Ammon's horn (tissue), 1 donor: ENCODE measurements around the gene GALM.

Source experiments
- DNase-seq: peaks from one replicate; pipeline ENCODE4 v3.0.0-alpha.2; 2016; ENCODE audit warnings: low spot score

Gene GALM

DNA sequence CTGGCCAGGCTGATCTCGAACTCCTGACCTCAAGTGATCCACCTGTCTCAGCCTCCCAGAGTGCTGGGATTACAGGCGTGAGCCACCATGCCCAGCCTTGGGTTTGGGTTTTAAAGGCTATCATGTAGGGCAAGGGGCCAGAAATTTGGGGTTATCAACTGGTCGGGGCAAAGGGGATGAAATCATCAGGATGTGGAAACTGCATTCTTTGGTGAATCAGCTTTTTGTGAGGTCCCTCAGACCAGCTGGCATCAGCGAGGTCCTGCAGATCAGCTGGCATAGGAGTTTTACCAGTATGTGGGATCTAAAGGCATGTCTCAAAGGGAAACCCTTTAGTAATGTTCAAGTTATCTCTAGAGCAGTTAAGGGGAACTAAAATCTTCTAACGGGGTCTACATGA, 105.7 kb downstream of the GALM start:
- no peak for DNase-seq

DNA sequence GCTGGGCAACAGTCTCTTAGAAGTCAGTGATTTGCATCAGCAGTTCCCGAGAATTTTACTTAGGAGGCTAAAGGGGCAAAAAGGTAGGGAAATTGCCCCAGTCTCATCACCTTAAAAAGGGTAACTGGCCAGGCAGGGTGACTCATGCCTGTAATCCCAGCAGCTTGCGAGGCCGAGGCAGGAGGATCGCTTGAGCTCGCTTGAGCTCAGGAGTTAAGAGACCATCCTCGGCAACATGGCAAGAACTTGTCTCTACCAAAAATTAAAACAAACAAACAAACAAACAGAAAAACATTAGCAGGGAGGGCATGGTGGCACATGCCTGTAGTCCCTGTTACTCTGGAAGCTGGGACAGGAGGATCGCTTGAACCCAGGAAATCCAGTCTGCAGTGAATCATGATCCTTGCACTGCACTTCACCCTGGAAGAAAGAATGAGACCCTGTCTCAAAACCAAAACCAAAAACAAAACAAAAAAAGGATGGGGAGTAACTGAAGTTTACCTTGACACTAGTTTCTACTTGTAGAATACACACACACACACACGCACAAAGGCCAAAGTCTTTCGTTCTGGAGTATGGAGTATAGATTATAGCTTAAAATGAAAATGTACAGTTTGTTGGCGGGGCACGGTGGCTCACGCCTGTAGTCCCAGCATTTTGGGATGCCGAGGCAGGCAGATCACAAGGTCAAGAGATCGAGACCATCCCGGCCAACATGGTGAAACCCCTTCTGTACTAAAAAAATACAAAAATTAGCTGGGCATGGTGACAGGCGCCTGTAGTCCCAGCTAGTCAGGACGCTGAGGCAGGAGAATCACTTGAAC, 109.4 kb downstream of the GALM start:
- no peak for DNase-seq

DNA sequence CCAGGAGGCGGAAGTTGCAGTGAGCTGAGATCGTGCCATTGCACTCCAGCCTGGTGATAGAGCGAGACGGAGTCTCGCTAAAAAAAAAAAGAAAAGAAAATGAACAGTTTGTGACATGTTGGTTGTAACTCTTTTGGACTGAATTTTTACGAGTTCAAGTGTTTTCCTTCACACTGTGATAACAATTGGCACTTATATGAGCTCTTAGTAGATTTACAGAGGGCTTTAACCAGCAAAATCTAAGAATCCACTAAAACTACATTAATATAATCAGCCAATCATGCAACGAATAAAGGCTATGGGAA, 110.0 kb downstream of the GALM start:
- DNase-seq: no peak

DNA sequence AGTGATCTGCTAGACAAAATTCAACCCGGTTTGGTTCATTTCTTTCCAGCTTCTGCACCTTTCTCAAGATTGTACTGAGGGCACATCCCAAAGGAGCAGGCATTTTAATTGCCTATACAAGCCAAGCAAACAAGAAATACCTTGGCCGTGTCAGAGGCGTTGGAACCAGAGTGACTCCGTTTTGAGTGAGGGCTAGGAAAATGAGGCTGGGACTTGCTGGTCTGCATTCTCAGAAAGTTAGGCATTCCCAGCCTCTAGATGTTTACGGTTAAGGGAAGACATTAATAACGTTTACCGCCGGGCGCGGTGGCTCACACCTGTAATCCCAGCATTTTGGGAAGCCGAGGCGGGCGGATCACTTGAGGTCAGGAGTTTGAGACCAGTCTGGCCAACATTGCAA, 110.6 kb downstream of the GALM start:
- no peak for DNase-seq

DNA sequence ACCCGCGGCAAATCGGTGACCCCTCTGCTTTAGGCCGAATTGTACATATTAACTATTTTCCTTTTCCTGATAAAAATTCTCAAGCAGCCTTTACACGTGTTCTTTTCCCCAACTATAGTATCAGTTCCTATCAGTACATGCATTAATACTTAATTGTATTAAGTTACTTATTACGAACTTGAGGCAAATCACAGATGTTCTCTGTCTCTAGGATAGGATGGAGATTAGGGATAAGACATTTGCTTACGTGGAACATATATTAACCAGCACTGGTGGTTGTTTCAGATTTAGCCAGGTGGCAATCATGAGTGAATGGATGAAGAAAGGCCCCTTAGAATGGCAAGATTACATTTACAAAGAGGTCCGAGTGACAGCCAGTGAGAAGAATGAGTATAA, 112.8 kb downstream of the GALM start:
- DNase-seq: no peak

DNA sequence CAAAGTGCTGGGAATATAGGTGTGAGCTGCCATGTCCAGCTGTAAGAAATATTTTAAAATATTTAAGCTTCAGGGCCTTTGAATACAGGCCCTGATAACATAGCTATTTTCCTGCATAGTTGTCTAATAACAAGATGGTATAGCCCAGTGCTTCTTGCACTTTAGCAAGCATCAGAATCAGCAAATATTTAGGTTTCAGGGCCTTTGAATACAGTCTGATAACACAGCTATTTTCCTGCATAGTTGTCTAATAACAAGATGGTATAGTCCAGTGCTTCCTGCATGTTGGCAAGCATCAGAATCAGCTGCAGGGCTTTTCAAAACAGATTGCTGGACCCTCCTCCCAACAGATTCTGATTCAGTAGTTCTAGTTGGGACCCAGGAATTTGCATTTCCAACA, 117.7 kb downstream of the GALM start:
- no peak for DNase-seq
